K562 (cell line): Measurements from ENCODE around the gene LLCFC1. TPM values are rescaled to one million over a fixed set of nuclear protein-coding genes. Genes with fewer than 3 reads are reported as not detected.

Experiments
- SAFB ChIP-seq: fragments of 200-400 bp; formaldehyde crosslinking; IDR thresholded peaks from 2 replicates; pipeline ENCODE4 v1.6.1; 2017; ENCODE audit warnings: low read depth, low read length, borderline replicate concordance
- SMAD1 ChIP-seq: fragments of 150-350 bp; IDR thresholded peaks from 2 replicates; pipeline ENCODE4 v1.6.1; 2014; ENCODE audit warnings: low read length, low read depth; ENCODE audit not compliant: partially characterized antibody
- SRSF7 ChIP-seq: fragments of 200-400 bp; formaldehyde crosslinking; optimal IDR thresholded peaks from 2 replicates; pipeline ENCODE3; 2017; ENCODE audit warnings: mild to moderate bottlenecking, low read depth, low read length
- ZNF124 ChIP-seq: sonication (generic); formaldehyde crosslinking; IDR thresholded peaks from 2 replicates; pipeline ENCODE4 v1.8.1; 2022; ENCODE audit warnings: missing genetic modification reagents
- polyA plus RNA-seq, 8 experiments: library from polyadenylated mRNA; depleted of rRNA in 4 of 8; stranded (reverse) in 5 of 8; unstranded in 3 of 8; fragments of >200 nt; fragmentation: Nextera tagmentation in 2 of 8; fragmentation: Illumina TruSeq in 1 of 8; extraction: Ambion mirVana in 2 of 8; extraction: Trizol in 1 of 8; gene quantifications; 2 replicates each; pipeline versions ENCODE4 v1.2.1 to v1.2.3, GENCODE V29; 2011 to 2014; ENCODE audit warnings: inconsistent platforms in 1 of 8, missing spikeins in 1 of 8
- total RNA-seq, 7 experiments: library from RNA; depleted of rRNA in 6 of 7; stranded (reverse); fragments of >200 nt in 6 of 7; fragmentation: Illumina TruSeq in 2 of 7; extraction: Trizol in 2 of 7; gene quantifications; 2 replicates each; pipeline versions ENCODE4 v1.2.1 to v1.2.3, GENCODE V29; 2011 to 2021; ENCODE audit warnings: low replicate concordance in 1 of 7
- TF ChIP-seq, protein P1 (sequence below): fragments of 250-450 bp; sonication (Bioruptor Pico); IDR thresholded peaks from 2 replicates; pipeline ENCODE4 v1.8.0; 2022; ENCODE audit warnings: moderate library complexity, mild to moderate bottlenecking, inconsistent platforms
- TF ChIP-seq, protein P2 (sequence below): fragments of 250-450 bp; sonication (Bioruptor Pico); IDR thresholded peaks from 2 replicates; pipeline ENCODE4 v1.8.0; 2021; ENCODE audit warnings: mild to moderate bottlenecking, moderate library complexity
- TF ChIP-seq, protein P3 (sequence below): sonication (generic); formaldehyde crosslinking; IDR thresholded peaks from 2 replicates; pipeline ENCODE4 v1.8.1; 2022; ENCODE audit warnings: missing genetic modification reagents
- TF ChIP-seq, protein P4 (sequence below): fragments of 200-600 bp; sonication (generic); IDR thresholded peaks from one replicate; pipeline ENCODE4 v1.6.1; 2012; ENCODE audit warnings: mild to moderate bottlenecking, low read depth, low read length, inconsistent platforms

LLCFC1 gene
- total and polyA plus RNA-seq, 9 of the 15 experiments (the other 6 are each of a cell fraction or from before 2014, with no cell fraction given), result not detected

DNA sequence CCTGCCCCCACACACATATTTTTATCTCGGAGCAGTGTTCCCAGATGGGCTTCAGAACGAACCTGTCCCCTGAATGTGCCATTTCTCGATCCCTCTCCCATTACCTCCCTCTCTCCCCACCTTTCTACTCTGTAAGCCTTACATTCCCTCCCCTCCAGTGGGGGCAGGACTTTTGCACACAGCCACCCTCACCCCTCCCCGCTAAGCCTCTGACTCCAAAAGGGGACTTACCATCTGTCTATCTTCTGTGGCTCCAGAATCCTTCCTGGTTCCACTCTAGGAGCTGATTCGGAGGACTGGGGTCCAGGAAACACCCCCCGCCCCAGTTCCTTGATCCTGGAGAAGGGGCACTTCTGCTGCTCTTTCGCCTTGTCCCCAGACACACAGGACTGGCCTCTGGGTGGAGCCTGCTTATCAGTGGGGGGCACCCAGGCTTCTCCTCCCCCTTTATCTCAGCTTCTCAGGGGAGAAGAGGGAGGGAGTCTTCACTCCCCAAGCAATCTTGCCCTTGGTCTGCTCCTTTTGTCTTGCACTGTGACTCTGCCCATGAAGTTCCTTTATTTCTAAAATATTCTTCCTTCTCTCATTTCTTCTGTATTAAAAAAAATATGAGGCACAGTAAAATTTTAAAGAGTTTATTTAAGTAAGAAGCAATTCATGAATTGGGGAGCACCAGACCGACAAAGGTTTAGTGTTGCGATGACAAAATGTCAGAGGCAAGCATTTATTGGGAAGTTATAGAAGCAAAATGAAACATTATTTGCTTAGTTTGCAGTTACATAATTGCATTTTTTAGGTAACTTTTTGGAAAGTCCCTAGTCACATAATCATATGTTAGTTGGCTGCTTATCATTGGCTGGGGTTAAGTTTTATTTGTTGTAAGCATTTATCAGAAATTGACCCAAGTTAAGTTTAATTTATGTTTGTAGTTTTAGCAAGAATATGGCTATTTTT, 23.0 kb downstream of the LLCFC1 start, which contains the start of gene KEL (continued):
- TF ChIP-seq, protein P1, sequence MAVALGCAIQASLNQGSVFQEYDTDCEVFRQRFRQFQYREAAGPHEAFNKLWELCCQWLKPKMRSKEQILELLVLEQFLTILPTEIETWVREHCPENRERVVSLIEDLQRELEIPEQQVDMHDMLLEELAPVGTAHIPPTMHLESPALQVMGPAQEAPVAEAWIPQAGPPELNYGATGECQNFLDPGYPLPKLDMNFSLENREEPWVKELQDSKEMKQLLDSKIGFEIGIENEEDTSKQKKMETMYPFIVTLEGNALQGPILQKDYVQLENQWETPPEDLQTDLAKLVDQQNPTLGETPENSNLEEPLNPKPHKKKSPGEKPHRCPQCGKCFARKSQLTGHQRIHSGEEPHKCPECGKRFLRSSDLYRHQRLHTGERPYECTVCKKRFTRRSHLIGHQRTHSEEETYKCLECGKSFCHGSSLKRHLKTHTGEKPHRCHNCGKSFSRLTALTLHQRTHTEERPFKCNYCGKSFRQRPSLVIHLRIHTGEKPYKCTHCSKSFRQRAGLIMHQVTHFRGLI, result no peak
- TF ChIP-seq SRSF7 (no peak), SAFB (no peak), SMAD1 (no peak), ZNF124 (CRISPR knock-in tag) (no peak)
- TF ChIP-seq, protein P2, sequence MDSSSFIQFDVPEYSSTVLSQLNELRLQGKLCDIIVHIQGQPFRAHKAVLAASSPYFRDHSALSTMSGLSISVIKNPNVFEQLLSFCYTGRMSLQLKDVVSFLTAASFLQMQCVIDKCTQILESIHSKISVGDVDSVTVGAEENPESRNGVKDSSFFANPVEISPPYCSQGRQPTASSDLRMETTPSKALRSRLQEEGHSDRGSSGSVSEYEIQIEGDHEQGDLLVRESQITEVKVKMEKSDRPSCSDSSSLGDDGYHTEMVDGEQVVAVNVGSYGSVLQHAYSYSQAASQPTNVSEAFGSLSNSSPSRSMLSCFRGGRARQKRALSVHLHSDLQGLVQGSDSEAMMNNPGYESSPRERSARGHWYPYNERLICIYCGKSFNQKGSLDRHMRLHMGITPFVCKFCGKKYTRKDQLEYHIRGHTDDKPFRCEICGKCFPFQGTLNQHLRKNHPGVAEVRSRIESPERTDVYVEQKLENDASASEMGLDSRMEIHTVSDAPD, result no peak
- TF ChIP-seq, protein P3, sequence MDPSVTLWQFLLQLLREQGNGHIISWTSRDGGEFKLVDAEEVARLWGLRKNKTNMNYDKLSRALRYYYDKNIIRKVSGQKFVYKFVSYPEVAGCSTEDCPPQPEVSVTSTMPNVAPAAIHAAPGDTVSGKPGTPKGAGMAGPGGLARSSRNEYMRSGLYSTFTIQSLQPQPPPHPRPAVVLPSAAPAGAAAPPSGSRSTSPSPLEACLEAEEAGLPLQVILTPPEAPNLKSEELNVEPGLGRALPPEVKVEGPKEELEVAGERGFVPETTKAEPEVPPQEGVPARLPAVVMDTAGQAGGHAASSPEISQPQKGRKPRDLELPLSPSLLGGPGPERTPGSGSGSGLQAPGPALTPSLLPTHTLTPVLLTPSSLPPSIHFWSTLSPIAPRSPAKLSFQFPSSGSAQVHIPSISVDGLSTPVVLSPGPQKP (CRISPR knock-in tag), result no peak
- TF ChIP-seq, protein P4, sequence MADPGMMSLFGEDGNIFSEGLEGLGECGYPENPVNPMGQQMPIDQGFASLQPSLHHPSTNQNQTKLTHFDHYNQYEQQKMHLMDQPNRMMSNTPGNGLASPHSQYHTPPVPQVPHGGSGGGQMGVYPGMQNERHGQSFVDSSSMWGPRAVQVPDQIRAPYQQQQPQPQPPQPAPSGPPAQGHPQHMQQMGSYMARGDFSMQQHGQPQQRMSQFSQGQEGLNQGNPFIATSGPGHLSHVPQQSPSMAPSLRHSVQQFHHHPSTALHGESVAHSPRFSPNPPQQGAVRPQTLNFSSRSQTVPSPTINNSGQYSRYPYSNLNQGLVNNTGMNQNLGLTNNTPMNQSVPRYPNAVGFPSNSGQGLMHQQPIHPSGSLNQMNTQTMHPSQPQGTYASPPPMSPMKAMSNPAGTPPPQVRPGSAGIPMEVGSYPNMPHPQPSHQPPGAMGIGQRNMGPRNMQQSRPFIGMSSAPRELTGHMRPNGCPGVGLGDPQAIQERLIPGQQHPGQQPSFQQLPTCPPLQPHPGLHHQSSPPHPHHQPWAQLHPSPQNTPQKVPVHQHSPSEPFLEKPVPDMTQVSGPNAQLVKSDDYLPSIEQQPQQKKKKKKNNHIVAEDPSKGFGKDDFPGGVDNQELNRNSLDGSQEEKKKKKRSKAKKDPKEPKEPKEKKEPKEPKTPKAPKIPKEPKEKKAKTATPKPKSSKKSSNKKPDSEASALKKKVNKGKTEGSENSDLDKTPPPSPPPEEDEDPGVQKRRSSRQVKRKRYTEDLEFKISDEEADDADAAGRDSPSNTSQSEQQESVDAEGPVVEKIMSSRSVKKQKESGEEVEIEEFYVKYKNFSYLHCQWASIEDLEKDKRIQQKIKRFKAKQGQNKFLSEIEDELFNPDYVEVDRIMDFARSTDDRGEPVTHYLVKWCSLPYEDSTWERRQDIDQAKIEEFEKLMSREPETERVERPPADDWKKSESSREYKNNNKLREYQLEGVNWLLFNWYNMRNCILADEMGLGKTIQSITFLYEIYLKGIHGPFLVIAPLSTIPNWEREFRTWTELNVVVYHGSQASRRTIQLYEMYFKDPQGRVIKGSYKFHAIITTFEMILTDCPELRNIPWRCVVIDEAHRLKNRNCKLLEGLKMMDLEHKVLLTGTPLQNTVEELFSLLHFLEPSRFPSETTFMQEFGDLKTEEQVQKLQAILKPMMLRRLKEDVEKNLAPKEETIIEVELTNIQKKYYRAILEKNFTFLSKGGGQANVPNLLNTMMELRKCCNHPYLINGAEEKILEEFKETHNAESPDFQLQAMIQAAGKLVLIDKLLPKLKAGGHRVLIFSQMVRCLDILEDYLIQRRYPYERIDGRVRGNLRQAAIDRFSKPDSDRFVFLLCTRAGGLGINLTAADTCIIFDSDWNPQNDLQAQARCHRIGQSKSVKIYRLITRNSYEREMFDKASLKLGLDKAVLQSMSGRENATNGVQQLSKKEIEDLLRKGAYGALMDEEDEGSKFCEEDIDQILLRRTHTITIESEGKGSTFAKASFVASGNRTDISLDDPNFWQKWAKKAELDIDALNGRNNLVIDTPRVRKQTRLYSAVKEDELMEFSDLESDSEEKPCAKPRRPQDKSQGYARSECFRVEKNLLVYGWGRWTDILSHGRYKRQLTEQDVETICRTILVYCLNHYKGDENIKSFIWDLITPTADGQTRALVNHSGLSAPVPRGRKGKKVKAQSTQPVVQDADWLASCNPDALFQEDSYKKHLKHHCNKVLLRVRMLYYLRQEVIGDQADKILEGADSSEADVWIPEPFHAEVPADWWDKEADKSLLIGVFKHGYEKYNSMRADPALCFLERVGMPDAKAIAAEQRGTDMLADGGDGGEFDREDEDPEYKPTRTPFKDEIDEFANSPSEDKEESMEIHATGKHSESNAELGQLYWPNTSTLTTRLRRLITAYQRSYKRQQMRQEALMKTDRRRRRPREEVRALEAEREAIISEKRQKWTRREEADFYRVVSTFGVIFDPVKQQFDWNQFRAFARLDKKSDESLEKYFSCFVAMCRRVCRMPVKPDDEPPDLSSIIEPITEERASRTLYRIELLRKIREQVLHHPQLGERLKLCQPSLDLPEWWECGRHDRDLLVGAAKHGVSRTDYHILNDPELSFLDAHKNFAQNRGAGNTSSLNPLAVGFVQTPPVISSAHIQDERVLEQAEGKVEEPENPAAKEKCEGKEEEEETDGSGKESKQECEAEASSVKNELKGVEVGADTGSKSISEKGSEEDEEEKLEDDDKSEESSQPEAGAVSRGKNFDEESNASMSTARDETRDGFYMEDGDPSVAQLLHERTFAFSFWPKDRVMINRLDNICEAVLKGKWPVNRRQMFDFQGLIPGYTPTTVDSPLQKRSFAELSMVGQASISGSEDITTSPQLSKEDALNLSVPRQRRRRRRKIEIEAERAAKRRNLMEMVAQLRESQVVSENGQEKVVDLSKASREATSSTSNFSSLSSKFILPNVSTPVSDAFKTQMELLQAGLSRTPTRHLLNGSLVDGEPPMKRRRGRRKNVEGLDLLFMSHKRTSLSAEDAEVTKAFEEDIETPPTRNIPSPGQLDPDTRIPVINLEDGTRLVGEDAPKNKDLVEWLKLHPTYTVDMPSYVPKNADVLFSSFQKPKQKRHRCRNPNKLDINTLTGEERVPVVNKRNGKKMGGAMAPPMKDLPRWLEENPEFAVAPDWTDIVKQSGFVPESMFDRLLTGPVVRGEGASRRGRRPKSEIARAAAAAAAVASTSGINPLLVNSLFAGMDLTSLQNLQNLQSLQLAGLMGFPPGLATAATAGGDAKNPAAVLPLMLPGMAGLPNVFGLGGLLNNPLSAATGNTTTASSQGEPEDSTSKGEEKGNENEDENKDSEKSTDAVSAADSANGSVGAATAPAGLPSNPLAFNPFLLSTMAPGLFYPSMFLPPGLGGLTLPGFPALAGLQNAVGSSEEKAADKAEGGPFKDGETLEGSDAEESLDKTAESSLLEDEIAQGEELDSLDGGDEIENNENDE, result no peak
